OCI-LY1 (cell line): ENCODE results near the gene AGAP1.

Source experiments
- H2AFZ ChIP-seq: fragments of 200-600 bp; sonication (generic), shearing (Covaris generic); 2 replicates; pipeline ENCODE4 v1.6.0; 2014; ENCODE audit warnings: antibody characterized with exemption, mild to moderate bottlenecking, low read length
- H3F3A ChIP-seq: fragments of 200-600 bp; sonication (generic), shearing (Covaris generic); 2 replicates; pipeline ENCODE4 v1.6.0; 2014; ENCODE audit warnings: mild to moderate bottlenecking, antibody characterized with exemption, low read length, moderate library complexity; ENCODE audit not compliant: insufficient read depth
- H3K27ac ChIP-seq: fragments of 200-600 bp; sonication (generic); 2 replicates; pipeline ENCODE4 v1.5.1; 2014; ENCODE audit warnings: low read length, mixed run types, mild to moderate bottlenecking, low read depth; ENCODE audit not compliant: poor library complexity, severe bottlenecking
- H3K27me3 ChIP-seq: fragments of 200-600 bp; sonication (generic); 2 replicates; pipeline ENCODE4 v1.6.0; 2014; ENCODE audit warnings: antibody characterized with exemption, mild to moderate bottlenecking, low read length, moderate library complexity; ENCODE audit not compliant: insufficient read depth
- H3K36me3 ChIP-seq: fragments of 200-600 bp; sonication (generic); 2 replicates; pipeline ENCODE4 v1.6.1; 2014; ENCODE audit warnings: mild to moderate bottlenecking, antibody characterized with exemption, low read length, moderate library complexity, mixed read lengths; ENCODE audit not compliant: insufficient read depth
- H3K4me1 ChIP-seq: fragments of 200-600 bp; sonication (generic); 2 replicates; pipeline ENCODE4 v1.5.1; 2014; ENCODE audit warnings: mild to moderate bottlenecking, low read length, moderate library complexity; ENCODE audit not compliant: insufficient read depth, severe bottlenecking
- H3K4me2 ChIP-seq: fragments of 200-600 bp; sonication (generic), shearing (Covaris generic); 2 replicates; pipeline ENCODE4 v1.6.1; 2014; ENCODE audit warnings: low read length
- H3K4me3 ChIP-seq: fragments of 200-600 bp; sonication (generic); 2 replicates; pipeline ENCODE4 v1.5.1; 2014; ENCODE audit warnings: low read length, low read depth, mild to moderate bottlenecking, mixed read lengths; ENCODE audit not compliant: poor library complexity, severe bottlenecking
- H3K79me2 ChIP-seq: fragments of 200-600 bp; shearing (Covaris generic); 2 replicates; pipeline ENCODE4 v1.6.1; 2016; ENCODE audit warnings: mixed run types, low read length, mixed read lengths; ENCODE audit not compliant: insufficient read depth
- H3K9ac ChIP-seq: fragments of 200-600 bp; sonication (generic), shearing (Covaris generic); 2 replicates; pipeline ENCODE4 v1.6.1; 2014; ENCODE audit warnings: mild to moderate bottlenecking, low read length, mixed read lengths
- H3K9me2 ChIP-seq: fragments of 200-600 bp; sonication (generic), shearing (Covaris generic); 2 replicates; pipeline ENCODE4 v1.6.1; 2014; ENCODE audit warnings: low read depth, mild to moderate bottlenecking, low read length, mixed read lengths
- H3K9me3 ChIP-seq: fragments of 200-600 bp; shearing (Covaris generic); 2 replicates; pipeline ENCODE4 v1.6.1; 2014; ENCODE audit warnings: low read length, mixed read lengths
- H4K20me1 ChIP-seq: fragments of 200-600 bp; sonication (generic), shearing (Covaris generic); 2 replicates; pipeline ENCODE4 v1.6.0; 2016; ENCODE audit warnings: mild to moderate bottlenecking, low read length; ENCODE audit not compliant: insufficient read depth
- EZH2 ChIP-seq: fragments of 200-600 bp; sonication (generic), shearing (Covaris generic); IDR thresholded peaks from 2 replicates; pipeline ENCODE4 v1.8.0; 2017; ENCODE audit warnings: borderline replicate concordance, mixed run types, mild to moderate bottlenecking, antibody characterized with exemption, low read length, moderate library complexity, mixed read lengths
- TF ChIP-seq, protein P1 (sequence below): fragments of 200-600 bp; sonication (generic), shearing (Covaris generic); IDR thresholded peaks from 2 replicates; pipeline ENCODE4 v1.5.1; 2017; ENCODE audit warnings: mild to moderate bottlenecking, antibody characterized with exemption, low read length, moderate library complexity, mixed read lengths

Gene AGAP1

DNA sequence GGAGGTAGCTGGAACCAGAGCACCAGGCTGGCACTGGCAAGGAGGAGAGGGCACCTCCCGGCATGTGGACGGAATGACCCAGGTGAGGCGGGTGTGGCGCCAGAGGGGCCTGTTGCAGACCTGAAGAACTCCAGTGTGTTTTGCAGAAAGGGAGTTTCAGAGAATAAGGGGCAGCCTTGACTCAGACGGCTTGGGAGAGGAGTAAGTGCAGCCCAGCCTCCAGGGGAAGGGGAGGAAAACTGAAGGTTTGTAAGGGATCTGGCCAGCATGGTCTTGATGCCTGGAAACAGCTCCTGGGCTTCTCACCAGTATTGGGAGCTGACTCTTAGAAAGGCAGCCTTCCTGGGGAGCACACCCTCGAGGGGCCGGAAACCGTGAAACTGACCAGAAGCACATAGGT, 101.1 kb downstream of the AGAP1 start:
- H4K20me1 ChIP-seq, result no peaks in the 10 kb centered on the region
- no peaks in the 10 kb centered on the region for H3F3A ChIP-seq
- H3K36me3 ChIP-seq, result no peaks in the 10 kb centered on the region
- no peak overlapping the region for H3K9ac ChIP-seq
- no peaks in the 10 kb centered on the region for H3K79me2 ChIP-seq
- no peak overlapping the region for H3K4me2 ChIP-seq
- no peak overlapping the region for H3K4me3 ChIP-seq
- H3K27ac ChIP-seq, result no peak overlapping the region
- H2AFZ ChIP-seq, result no peak overlapping the region
- no peaks in the 10 kb centered on the region for H3K9me3 ChIP-seq
- H3K9me2 ChIP-seq, result no peaks in the 10 kb centered on the region
- H3K27me3 ChIP-seq, result no peaks in the 10 kb centered on the region; the same call in 1 of the 2 replicates
- no peaks in the 10 kb centered on the region for H3K4me1 ChIP-seq
- TF ChIP-seq EZH2, result no peak
- TF ChIP-seq, protein P1, sequence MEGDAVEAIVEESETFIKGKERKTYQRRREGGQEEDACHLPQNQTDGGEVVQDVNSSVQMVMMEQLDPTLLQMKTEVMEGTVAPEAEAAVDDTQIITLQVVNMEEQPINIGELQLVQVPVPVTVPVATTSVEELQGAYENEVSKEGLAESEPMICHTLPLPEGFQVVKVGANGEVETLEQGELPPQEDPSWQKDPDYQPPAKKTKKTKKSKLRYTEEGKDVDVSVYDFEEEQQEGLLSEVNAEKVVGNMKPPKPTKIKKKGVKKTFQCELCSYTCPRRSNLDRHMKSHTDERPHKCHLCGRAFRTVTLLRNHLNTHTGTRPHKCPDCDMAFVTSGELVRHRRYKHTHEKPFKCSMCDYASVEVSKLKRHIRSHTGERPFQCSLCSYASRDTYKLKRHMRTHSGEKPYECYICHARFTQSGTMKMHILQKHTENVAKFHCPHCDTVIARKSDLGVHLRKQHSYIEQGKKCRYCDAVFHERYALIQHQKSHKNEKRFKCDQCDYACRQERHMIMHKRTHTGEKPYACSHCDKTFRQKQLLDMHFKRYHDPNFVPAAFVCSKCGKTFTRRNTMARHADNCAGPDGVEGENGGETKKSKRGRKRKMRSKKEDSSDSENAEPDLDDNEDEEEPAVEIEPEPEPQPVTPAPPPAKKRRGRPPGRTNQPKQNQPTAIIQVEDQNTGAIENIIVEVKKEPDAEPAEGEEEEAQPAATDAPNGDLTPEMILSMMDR, result no peak

DNA sequence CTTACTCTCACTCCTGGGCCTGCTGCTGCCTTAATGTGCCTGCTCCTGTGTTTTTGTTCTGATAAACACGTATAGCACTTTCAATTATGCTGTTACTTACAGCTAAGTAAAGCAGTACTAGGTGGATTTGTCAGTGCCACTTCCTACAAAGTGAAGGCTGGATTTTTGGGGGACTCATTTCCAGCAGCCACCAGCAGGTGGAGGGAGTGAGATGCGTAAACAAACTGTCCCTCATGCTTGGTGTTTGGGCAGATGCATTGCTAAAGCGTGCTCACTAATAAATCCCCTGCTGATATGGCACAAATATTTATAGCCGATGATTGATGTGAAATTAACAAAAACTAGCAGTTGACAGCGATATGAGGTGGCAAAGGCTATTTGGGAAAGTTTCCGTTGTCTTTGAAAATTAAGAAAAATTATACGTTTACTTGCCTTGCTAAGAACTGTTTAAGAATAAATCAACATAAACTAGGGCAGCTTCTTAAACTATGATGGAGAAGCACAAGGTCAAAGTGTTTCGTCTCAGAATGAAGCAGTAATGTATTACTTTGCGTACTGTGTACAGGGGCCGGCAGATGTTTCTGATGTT, 101.7 kb downstream of the AGAP1 start:
- Histone ChIP-seq H3K27ac (no peak overlapping the region), H2AFZ (no peak overlapping the region), H3K9me2 (no peaks in the 10 kb centered on the region), H3K9me3 (no peaks in the 10 kb centered on the region), H3K4me3 (no peak overlapping the region), H3K9ac (no peak overlapping the region), H3K4me2 (no peak overlapping the region), H3K4me1 (no peaks in the 10 kb centered on the region), H3F3A (no peaks in the 10 kb centered on the region), H3K27me3 (no peaks in the 10 kb centered on the region; the same call in 1 of the 2 replicates), H3K79me2 (no peaks in the 10 kb centered on the region), H3K36me3 (no peaks in the 10 kb centered on the region), H4K20me1 (no peaks in the 10 kb centered on the region)
- TF ChIP-seq, protein P1, result peak; percentile 73
- TF ChIP-seq EZH2, result no peak

DNA sequence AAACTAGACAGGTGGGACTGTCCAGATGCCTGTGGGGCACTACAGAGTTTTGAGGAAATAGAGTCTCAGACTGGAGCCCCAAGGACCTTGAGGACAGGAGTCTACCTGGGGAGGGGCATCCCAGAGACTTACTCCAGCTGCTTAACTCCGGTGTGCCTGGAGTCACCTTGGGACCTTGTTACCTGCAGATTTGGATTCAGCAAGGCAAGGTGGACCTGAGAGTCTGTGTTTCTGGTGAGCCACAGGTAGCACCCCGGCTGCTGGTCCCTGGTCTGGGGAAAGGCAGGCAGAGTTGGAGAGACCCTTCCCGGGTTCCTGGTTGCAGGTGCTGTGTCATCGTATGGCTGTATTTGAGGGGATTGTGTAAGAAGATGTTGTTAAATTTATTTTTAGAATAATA, 102.4 kb downstream of the AGAP1 start:
- no peak overlapping the region for H3K27ac ChIP-seq
- H3K79me2 ChIP-seq, result no peaks in the 10 kb centered on the region
- H3K4me2 ChIP-seq, result no peak overlapping the region
- no peaks in the 10 kb centered on the region for H3K9me2 ChIP-seq
- no peaks in the 10 kb centered on the region; the same call in 1 of the 2 replicates for H3K27me3 ChIP-seq
- H3K4me3 ChIP-seq, result no peak overlapping the region
- no peak overlapping the region for H2AFZ ChIP-seq
- H3K36me3 ChIP-seq, result no peaks in the 10 kb centered on the region
- H3K4me1 ChIP-seq, result no peaks in the 10 kb centered on the region
- no peaks in the 10 kb centered on the region for H3K9me3 ChIP-seq
- no peaks in the 10 kb centered on the region for H3F3A ChIP-seq
- no peak overlapping the region for H3K9ac ChIP-seq
- H4K20me1 ChIP-seq, result no peaks in the 10 kb centered on the region
- no peak for TF ChIP-seq EZH2
- TF ChIP-seq, protein P1, result no peak
